HG02938 (cell line): Measurements from ENCODE around the gene KCNQ1OT1.

Experiments used
- ATAC-seq: cut with Tn5 transposase; IDR thresholded peaks from one replicate; pipeline ENCODE4 v1.9.1; 2021; ENCODE audit warnings: mild to moderate bottlenecking, moderate library complexity; ENCODE audit not compliant: unreplicated experiment

KCNQ1OT1 gene

GRCh38 chr11:2689651-2690575, 9.9 kb downstream of the KCNQ1OT1 start:
- no peak for ATAC-seq

GRCh38 chr11:2688381-2689231, 11.2 kb downstream of the KCNQ1OT1 start:
- ATAC-seq, result no peak

GRCh38 chr11:2687782-2688191, 12.0 kb downstream of the KCNQ1OT1 start:
- ATAC-seq, result no peak

- ATAC-seq, result no peak
Observed at GRCh38 chr11:2687223-2687530, 12.6 kb downstream of the KCNQ1OT1 start.

GRCh38 chr11:2686360-2687222, 13.2 kb downstream of the KCNQ1OT1 start:
- no peak for ATAC-seq

GRCh38 chr11:2685566-2686359, 14.0 kb downstream of the KCNQ1OT1 start:
- ATAC-seq, result no peak

- ATAC-seq, result no peak
Observed at GRCh38 chr11:2685051-2685450, 14.7 kb downstream of the KCNQ1OT1 start.

- ATAC-seq, result no peak
Observed at GRCh38 chr11:2684581-2684980, 15.2 kb downstream of the KCNQ1OT1 start.

GRCh38 chr11:2683806-2684205, 16.0 kb downstream of the KCNQ1OT1 start:
- no peak for ATAC-seq

GRCh38 chr11:2681408-2682145, 18.2 kb downstream of the KCNQ1OT1 start:
- no peak for ATAC-seq

- no peak for ATAC-seq
Observed at GRCh38 chr11:2679011-2679676, 20.6 kb downstream of the KCNQ1OT1 start.

- ATAC-seq, result no peak
Observed at GRCh38 chr11:2678396-2678795, 21.4 kb downstream of the KCNQ1OT1 start.

GRCh38 chr11:2677127-2677526, 22.7 kb downstream of the KCNQ1OT1 start:
- ATAC-seq, result peak; percentile 58

GRCh38 chr11:2675540-2675939, 24.3 kb downstream of the KCNQ1OT1 start:
- ATAC-seq, result no peak

GRCh38 chr11:2674658-2675131, 25.1 kb downstream of the KCNQ1OT1 start:
- ATAC-seq, result no peak

GRCh38 chr11:2673871-2674471, 25.8 kb downstream of the KCNQ1OT1 start:
- ATAC-seq, result no peak

- ATAC-seq, result no peak
Observed at GRCh38 chr11:2673250-2673610, 26.6 kb downstream of the KCNQ1OT1 start.

- ATAC-seq, result no peak
Observed at GRCh38 chr11:2672553-2673249, 27.1 kb downstream of the KCNQ1OT1 start.
